ENCODE measurements around the gene GLIS2.

GLIS2 gene

DNA sequence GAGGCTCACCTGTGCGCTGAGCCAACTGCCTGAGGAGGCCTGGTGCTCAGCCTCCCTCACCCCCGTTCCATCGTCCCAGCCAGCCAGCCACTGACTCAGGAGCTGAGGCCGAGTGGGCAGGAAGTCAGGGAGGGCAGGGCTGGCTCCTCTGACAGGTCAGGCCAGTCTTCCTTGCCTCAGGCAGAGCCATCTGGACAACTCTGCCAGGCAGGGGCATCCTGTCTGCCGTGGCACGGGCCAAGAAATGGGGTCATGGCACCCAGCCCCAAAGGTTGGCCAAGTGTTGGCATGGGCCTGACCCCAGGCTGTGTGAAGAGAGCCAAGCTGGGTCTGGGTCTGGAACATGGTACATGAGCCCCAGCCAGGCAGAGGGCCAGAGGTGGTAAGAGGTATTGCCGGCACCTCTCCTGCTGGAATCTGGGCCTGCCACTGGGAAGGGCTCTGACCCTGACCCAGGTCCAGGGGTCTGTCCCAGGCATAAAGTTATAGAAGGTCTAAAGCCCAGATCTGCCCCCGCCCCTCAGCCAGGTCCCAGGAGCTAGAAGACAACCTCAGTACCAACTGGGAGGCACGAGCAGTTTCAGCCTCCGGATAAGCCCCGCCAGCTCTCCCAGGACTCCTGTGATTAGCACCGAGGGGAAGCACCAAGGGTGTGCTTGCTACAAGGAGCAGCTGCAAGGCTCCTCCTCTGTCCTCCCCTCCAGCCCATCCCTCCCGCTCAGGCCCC, 53.3 kb downstream of the GLIS2 start:
- H3K9ac ChIP-seq (ENCODE audit: low read length) = no peak overlapping the region

GRCh38 chr16:4370151-4370550, 54.3 kb downstream of the GLIS2 start:
- Histone ChIP-seq H3K9ac (ENCODE audit: low read length) (no peak overlapping the region), H3K4me1 (ENCODE audit: control insufficient read depth, insufficient read depth, low read length) (peaks cover 27% of the 10 kb centered on the region), H3K36me3 (ENCODE audit: control insufficient read depth, insufficient read depth, low read length) (peaks cover 3% of the 10 kb centered on the region), H3K27ac (ENCODE audit: low read depth, low read length) (no peak overlapping the region), H3K27me3 (ENCODE audit: control insufficient read depth, insufficient read depth, low read length) (no peaks in the 10 kb centered on the region), H3K4me3 (ENCODE audit: low read length) (no peak overlapping the region)

More for the DNA sequence above, 53.3 kb downstream of the GLIS2 start:
- Histone ChIP-seq H3K36me3 (ENCODE audit: control insufficient read depth, insufficient read depth, low read length) (peaks cover 9% of the 10 kb centered on the region), H3K27ac (ENCODE audit: low read depth, low read length) (no peak overlapping the region), H3K4me1 (ENCODE audit: control insufficient read depth, insufficient read depth, low read length) (peaks cover 20% of the 10 kb centered on the region), H3K27me3 (ENCODE audit: control insufficient read depth, insufficient read depth, low read length) (no peaks in the 10 kb centered on the region), H3K4me3 (ENCODE audit: low read length) (no peak overlapping the region)

DNA sequence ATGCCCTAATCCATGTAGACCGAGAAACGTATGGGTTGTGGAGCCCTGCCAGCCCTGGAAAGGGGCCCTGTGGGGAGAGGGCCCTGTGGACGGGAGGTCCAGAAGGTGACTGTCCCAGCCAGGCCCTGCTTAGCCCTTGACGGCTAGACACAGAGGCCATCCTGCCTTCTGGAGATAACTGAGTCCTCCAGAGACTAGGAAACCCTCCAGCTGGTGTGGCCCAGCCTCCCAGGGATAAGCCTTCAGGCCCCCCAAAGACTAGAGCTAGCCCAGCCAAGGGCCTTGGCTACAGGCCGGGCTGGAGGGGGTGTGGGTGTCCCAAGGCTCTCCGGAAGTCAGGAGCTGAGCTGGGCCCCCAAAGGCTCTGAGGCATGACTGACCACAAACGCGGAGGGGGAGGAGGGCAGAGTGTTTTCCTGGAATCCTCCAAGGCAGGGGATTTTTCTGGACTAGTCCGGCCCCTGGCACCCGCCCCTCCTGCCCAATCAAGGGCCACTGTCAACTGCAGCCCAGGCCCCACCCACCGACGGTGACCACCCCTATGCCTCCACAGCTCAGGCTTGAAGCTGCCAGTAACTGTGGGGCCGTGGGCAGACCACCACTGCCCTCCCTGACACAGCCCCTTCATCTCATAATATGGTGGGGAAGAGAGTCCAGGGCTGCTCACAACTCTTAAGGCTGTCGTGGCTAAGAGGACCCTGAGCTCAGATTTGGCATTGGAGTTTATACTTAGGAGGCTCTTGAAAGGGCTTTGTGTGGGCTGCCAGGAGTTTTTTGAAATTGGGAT, 54.9 kb downstream of the GLIS2 start:
- H3K27ac ChIP-seq (ENCODE audit: low read depth, low read length) = peak overlapping the region; percentile 46
- no peaks in the 10 kb centered on the region for H3K36me3 ChIP-seq (ENCODE audit: control insufficient read depth, insufficient read depth, low read length)
- H3K4me3 ChIP-seq (ENCODE audit: low read length) = no peak overlapping the region
- peaks cover 29% of the 10 kb centered on the region for H3K4me1 ChIP-seq (ENCODE audit: control insufficient read depth, insufficient read depth, low read length)
- H3K27me3 ChIP-seq (ENCODE audit: control insufficient read depth, insufficient read depth, low read length) = no peaks in the 10 kb centered on the region
- no peak overlapping the region for H3K9ac ChIP-seq (ENCODE audit: low read length)

GRCh38 chr16:4371357-4372000, 55.6 kb downstream of the GLIS2 start, which contains the start of gene VASN:
TSS of gene VASN (plus strand) at chr16:4371848. CDS start at chr16:4380878, 9,030 bp downstream.
- Histone ChIP-seq H3K4me3 (ENCODE audit: low read length) (peak within 1 kb of the TSS; percentile 58), H3K9ac (ENCODE audit: low read length) (no peak within 1 kb of the TSS), H3K27ac (ENCODE audit: low read depth, low read length) (peak within 1 kb of the TSS; percentile 88), H3K27me3 (ENCODE audit: control insufficient read depth, insufficient read depth, low read length) (no peaks in the 10 kb centered on the region), H3K4me1 (ENCODE audit: control insufficient read depth, insufficient read depth, low read length) (peaks cover 35% of the 10 kb centered on the region), H3K36me3 (ENCODE audit: control insufficient read depth, insufficient read depth, low read length) (no peaks in the 10 kb centered on the region)

DNA sequence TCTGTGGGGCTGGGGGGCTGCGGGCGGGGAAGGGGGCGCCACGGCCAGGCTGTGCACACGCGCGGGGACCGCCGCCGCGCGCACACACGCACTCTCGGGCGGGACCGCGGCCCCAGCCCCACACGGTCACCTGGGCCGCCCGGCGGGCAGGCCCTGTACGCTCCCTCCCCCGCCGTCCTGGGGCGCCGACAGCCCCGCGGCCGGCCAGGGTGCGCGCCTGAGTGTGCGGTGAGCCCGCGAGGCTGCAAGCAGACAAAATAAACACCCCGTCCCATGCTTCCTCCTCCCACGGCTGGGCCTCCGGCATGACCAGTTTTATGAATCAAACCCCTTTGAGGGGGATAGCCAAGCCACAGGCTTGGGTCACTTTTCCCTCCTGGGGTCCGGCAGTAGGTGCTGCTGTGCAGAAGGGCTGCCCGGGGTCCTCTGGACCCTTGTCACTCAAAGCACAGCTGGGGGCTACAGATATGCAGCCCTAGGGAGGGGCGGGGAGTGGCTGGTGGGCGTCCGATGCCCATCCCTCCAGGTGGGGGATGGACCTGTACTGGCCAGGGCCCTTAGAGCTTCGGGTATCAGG, 56.2 kb downstream of the GLIS2 start:
- H3K9ac ChIP-seq (ENCODE audit: low read length) = no peak overlapping the region
- no peaks in the 10 kb centered on the region for H3K27me3 ChIP-seq (ENCODE audit: control insufficient read depth, insufficient read depth, low read length)
- H3K27ac ChIP-seq (ENCODE audit: low read depth, low read length) = peak overlapping the region; percentile 88
- no peaks in the 10 kb centered on the region for H3K36me3 ChIP-seq (ENCODE audit: control insufficient read depth, insufficient read depth, low read length)
- H3K4me3 ChIP-seq (ENCODE audit: low read length) = peak overlapping the region; percentile 58
- H3K4me1 ChIP-seq (ENCODE audit: control insufficient read depth, insufficient read depth, low read length) = peaks cover 41% of the 10 kb centered on the region

GRCh38 chr16:4372578-4373355, 56.9 kb downstream of the GLIS2 start:
- H3K4me3 ChIP-seq (ENCODE audit: low read length) = peak overlapping the region; percentile 58
- peak overlapping the region; percentile 88 for H3K27ac ChIP-seq (ENCODE audit: low read depth, low read length)
- H3K36me3 ChIP-seq (ENCODE audit: control insufficient read depth, insufficient read depth, low read length) = no peaks in the 10 kb centered on the region
- H3K4me1 ChIP-seq (ENCODE audit: control insufficient read depth, insufficient read depth, low read length) = peaks cover 45% of the 10 kb centered on the region
- no peaks in the 10 kb centered on the region for H3K27me3 ChIP-seq (ENCODE audit: control insufficient read depth, insufficient read depth, low read length)
- no peak overlapping the region for H3K9ac ChIP-seq (ENCODE audit: low read length)

- no peak overlapping the region for H3K9ac ChIP-seq (ENCODE audit: low read length)
- H3K36me3 ChIP-seq (ENCODE audit: control insufficient read depth, insufficient read depth, low read length) = no peaks in the 10 kb centered on the region
- H3K27ac ChIP-seq (ENCODE audit: low read depth, low read length) = peak overlapping the region; percentile 88
- H3K4me3 ChIP-seq (ENCODE audit: low read length) = peak overlapping the region; percentile 62
- peaks cover 50% of the 10 kb centered on the region for H3K4me1 ChIP-seq (ENCODE audit: control insufficient read depth, insufficient read depth, low read length)
- H3K27me3 ChIP-seq (ENCODE audit: control insufficient read depth, insufficient read depth, low read length) = no peaks in the 10 kb centered on the region
Measured at GRCh38 chr16:4373356-4373908, 57.6 kb downstream of the GLIS2 start.

- Histone ChIP-seq H3K4me3 (ENCODE audit: low read length) (peak overlapping the region; percentile 62), H3K27me3 (ENCODE audit: control insufficient read depth, insufficient read depth, low read length) (no peaks in the 10 kb centered on the region), H3K4me1 (ENCODE audit: control insufficient read depth, insufficient read depth, low read length) (peaks cover 50% of the 10 kb centered on the region), H3K36me3 (ENCODE audit: control insufficient read depth, insufficient read depth, low read length) (no peaks in the 10 kb centered on the region), H3K9ac (ENCODE audit: low read length) (no peak overlapping the region), H3K27ac (ENCODE audit: low read depth, low read length) (peak overlapping the region; percentile 88)
Measured at GRCh38 chr16:4373909-4374742, 58.3 kb downstream of the GLIS2 start.

DNA sequence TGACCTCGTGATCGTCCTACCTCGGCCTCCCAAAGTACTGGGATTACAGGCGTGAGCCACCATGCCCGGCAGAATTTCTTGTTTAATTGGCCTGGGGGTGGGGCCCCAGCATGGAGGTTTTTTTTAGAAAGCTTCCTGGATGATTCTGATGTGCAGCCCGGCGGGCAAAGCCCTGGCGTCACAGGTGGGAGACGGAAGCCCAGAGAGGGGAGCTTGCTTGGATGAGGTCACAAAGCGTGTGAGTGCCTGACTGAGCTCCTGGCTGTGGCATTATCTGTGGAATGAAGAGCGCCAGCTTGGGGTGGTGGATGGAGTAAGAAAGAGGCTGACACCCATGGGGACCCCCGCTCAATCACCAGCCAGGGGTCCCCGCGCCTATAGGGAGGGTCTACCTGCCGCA, 59.9 kb downstream of the GLIS2 start:
- peaks cover 53% of the 10 kb centered on the region for H3K4me1 ChIP-seq (ENCODE audit: control insufficient read depth, insufficient read depth, low read length)
- no peak overlapping the region for H3K4me3 ChIP-seq (ENCODE audit: low read length)
- H3K27ac ChIP-seq (ENCODE audit: low read depth, low read length) = peak overlapping the region; percentile 74
- H3K27me3 ChIP-seq (ENCODE audit: control insufficient read depth, insufficient read depth, low read length) = no peaks in the 10 kb centered on the region
- H3K36me3 ChIP-seq (ENCODE audit: control insufficient read depth, insufficient read depth, low read length) = no peaks in the 10 kb centered on the region
- no peak overlapping the region for H3K9ac ChIP-seq (ENCODE audit: low read length)

DNA sequence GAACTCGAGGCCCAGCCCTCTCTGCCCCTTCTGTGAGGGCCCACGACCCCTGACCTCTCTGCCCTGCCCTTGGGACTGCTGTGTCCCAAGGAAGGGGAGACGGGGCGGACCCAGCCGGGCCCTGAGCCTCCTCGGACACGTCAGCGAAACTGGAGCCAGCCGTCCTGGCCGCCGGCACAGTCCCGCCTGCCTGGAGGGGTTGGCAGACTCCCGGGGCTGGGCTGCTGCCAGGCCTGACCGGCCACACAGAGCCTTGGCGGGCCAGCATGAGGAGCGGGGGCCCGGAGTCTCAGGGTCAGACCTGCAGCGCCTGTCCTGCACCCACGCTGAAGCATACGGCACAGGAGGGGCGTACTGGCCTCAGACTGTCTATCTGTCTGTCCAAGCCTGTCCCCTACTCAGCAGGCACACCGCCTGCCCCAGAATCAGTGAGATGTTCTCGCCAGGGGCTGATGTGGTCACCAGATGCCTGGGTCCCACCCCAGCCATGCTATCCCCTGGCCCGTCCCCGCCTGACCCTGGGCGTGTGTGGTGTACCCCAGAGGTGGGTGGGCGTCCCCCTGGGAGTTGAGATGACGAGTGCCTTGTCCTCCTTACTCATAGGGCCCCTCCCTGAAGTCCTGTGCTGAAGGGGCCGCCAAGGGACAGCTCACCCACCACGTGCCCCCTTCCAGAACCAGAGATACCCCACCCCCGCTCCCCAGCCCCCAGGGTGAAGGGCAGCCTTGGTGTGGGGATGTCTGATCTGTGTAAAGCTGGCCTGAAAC, 60.4 kb downstream of the GLIS2 start:
- no peak overlapping the region for H3K9ac ChIP-seq (ENCODE audit: low read length)
- no peaks in the 10 kb centered on the region for H3K27me3 ChIP-seq (ENCODE audit: control insufficient read depth, insufficient read depth, low read length)
- H3K36me3 ChIP-seq (ENCODE audit: control insufficient read depth, insufficient read depth, low read length) = no peaks in the 10 kb centered on the region
- H3K4me1 ChIP-seq (ENCODE audit: control insufficient read depth, insufficient read depth, low read length) = peaks cover 52% of the 10 kb centered on the region
- peak overlapping the region; percentile 41 for H3K4me3 ChIP-seq (ENCODE audit: low read length)
- H3K27ac ChIP-seq (ENCODE audit: low read depth, low read length) = peak overlapping the region; percentile 74

Measured in rectal smooth muscle tissue (tissue), 1 donor.